Measurements from ENCODE around the gene VIL1.

DNA sequence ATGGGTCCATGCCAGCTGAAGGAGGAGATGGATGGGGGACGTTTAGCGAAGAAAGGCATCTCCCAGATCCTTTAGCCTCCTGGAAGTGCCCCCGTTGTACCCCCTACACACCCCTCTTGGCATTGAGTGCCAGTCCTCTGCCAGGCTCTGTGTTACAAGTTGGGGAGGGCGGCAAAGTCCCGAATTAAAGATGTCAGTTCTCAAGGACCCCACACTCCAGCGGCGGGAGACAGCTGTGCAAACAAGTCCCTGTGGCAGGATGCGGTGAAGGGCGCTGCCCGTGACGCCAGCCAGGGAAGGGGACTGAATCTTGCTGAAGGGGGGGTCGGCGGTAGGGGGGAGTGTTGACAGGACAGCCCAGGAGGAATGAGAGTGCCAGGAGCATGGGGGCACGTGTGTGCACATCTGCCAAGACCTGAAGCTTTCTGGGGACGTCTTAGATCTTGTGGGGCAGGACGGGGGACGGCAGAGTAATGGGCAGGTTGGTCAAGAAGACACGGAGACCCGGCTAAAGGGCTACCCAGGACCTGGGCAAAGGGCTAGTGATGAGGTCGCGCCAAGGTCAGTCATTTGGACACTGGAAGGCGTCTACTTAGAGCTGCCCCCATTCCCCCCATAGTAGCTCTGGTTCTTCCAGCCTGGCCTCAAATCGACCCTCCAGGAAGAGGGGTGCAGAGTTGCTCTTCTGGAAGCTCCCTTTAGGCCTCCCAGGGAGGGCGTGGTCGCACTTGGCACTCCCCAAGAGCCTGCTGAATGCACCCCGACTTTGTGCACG, 22.0 kb upstream of the VIL1 start:
- TF ChIP-seq CREB1 (IDR thresholded peaks at IDR 0.05) (no peak), JUND (IDR thresholded peaks at IDR 0.05; ENCODE audit: low read length) (no peak)
